Immature natural killer cell (primary cell): ENCODE data around the gene CALHM3. TPM values are rescaled to one million over a fixed set of nuclear protein-coding genes. Genes with fewer than 3 reads are reported as not detected.
"Not testable (repeated sequence)": the region's sequence is repeated elsewhere in the genome, so short reads cannot be mapped to it uniquely, and the experiment has no call there.

Source experiments
- DNase-seq, 3 donors: peaks; one replicate each; pipeline ENCODE4 v3.0.0; 2022; ENCODE audit warnings: mixed read lengths in 1 of 3
- H3K27ac Mint-ChIP-seq, 6 donors: one replicate each; pipeline ENCODE4 v1.8.0; 2020; ENCODE audit warnings: mixed read lengths in 6 of 6, mild to moderate bottlenecking in 5 of 6, inconsistent platforms in 4 of 6, moderate library complexity in 3 of 6
- H3K27me3 Mint-ChIP-seq, 3 donors: one replicate each; pipeline ENCODE4 v1.8.0; 2020 to 2021; ENCODE audit warnings: low read depth in 3 of 3, mild to moderate bottlenecking in 3 of 3, mixed read lengths in 3 of 3, moderate library complexity in 3 of 3, inconsistent platforms in 1 of 3
- H3K36me3 Mint-ChIP-seq, 3 donors: one replicate each; pipeline ENCODE4 v1.8.0; 2020; ENCODE audit warnings: mixed read lengths in 3 of 3, inconsistent platforms in 2 of 3, mild to moderate bottlenecking in 2 of 3
- H3K4me1 Mint-ChIP-seq, 2 donors: one replicate each; pipeline ENCODE4 v1.8.0; 2020; ENCODE audit warnings: inconsistent platforms in 2 of 2, mild to moderate bottlenecking in 2 of 2, mixed read lengths in 2 of 2, moderate library complexity in 1 of 2
- H3K4me3 Mint-ChIP-seq, 5 donors: one replicate each; pipeline ENCODE4 v1.8.0; 2020; ENCODE audit warnings: mild to moderate bottlenecking in 5 of 5, mixed read lengths in 5 of 5, inconsistent platforms in 3 of 5, moderate library complexity in 3 of 5
- H3K9me3 Mint-ChIP-seq, 6 donors: one replicate each; pipeline ENCODE4 v1.8.0; 2020; ENCODE audit warnings: mild to moderate bottlenecking in 6 of 6, mixed read lengths in 6 of 6, inconsistent platforms in 4 of 6, moderate library complexity in 3 of 6
- polyA plus RNA-seq, 3 donors: library from polyadenylated mRNA; unstranded; fragments of 300-500 nt; fragmentation: Illumina TruSeq; gene quantifications; one replicate each; pipeline ENCODE4 v1.2.3, GENCODE V29; 2021

Gene CALHM3
- polyA plus RNA-seq, 3 donors from 2014 or later = not detected

DNA sequence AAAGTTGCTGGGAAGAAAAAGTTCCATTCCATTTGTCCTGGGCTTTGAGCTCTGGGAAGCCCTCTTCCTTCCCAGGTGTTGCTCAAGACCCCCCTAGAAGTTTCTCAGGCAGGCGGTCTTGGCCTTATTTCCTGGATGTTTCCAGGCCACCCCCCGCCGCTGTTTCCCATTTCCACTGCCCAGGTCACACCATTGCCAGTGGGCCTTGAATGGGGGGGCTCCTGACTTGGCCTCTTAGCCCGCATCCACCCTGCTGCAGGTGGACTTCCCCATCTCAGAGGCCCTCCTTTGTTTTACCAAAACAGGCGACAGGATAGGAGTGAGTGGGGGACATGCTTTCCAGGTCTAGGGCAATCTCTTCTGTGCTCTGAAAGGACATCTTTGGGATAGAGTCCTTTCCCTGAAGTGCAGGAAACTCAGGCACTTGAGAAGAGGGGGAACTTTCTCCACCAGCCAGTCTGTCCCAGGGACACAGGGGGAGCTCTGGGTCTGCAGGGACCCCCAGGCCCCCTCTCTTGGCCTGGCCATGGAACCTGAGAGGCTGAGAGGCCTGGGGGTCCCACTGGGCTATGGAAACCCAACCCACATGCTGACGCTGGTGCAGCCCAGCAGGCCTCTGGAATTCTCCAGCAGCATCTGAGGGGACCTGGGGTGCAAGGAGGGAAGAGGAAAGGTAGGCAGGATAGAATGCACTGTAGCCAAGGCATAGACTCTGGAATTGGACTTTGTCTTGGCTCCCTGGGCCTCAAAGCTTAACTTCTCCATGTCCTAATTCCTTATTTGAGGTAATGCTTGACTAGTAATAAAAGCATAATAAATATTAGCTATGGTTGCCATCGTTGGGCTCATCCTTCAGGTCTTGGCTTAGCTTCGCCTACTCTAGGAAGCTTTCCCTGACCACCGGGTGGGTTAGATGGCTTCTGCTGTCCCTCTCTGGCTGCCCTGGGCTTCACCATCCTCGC is 32.0 kb upstream of the CALHM3 start:
- DNase-seq = no peak

DNA sequence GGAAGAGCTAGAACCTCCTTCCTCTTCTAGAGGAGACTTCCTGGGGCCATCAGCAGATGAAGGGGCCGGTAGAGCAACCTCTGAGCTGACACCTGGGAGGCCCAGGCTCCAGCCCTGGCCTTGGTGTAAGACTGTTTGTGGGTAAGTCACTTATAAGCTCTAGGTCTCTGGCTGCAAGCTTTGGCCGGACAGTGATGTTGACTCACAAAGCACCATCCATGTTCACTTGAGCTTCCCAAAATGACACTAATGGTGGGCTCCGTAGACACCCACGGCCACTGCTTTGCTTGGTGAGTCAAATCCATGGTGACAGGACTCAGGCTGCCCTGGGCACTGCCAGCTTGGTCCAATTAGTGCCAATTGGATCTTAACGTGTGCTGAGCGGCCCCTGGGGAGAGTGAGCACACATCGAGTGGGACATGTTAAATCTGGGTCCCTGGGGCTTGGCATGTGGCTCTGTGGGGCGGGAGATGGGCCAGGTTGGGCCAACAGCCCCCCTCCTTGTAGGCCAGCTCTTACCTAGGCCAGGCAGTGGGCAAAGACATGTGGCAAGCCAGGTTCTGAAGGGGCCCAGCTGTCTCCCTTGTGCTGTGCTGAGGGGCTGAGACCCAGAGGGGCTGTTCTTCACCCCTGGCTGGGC is 31.1 kb upstream of the CALHM3 start:
- Mint-ChIP-seq H3K4me1 (peaks cover 0 to 5% of the 10 kb centered on the region in 2 donors), H3K9me3 (no peaks in the 10 kb centered on the region), H3K27ac (no peak overlapping the region), H3K36me3 (no peaks in the 10 kb centered on the region), H3K27me3 (peaks cover 0 to 3% (median 2%) of the 10 kb centered on the region in 3 donors), H3K4me3 (no peak overlapping the region)
- DNase-seq = no peak

More for the DNA sequence above, 32.0 kb upstream of the CALHM3 start:
- Mint-ChIP-seq H3K36me3 (no peaks in the 10 kb centered on the region), H3K27me3 (peaks cover 0 to 4% (median 3%) of the 10 kb centered on the region in 3 donors), H3K4me1 (peaks cover 2 to 11% of the 10 kb centered on the region in 2 donors), H3K4me3 (no peak overlapping the region), H3K27ac (no peak overlapping the region), H3K9me3 (no peaks in the 10 kb centered on the region)

DNA sequence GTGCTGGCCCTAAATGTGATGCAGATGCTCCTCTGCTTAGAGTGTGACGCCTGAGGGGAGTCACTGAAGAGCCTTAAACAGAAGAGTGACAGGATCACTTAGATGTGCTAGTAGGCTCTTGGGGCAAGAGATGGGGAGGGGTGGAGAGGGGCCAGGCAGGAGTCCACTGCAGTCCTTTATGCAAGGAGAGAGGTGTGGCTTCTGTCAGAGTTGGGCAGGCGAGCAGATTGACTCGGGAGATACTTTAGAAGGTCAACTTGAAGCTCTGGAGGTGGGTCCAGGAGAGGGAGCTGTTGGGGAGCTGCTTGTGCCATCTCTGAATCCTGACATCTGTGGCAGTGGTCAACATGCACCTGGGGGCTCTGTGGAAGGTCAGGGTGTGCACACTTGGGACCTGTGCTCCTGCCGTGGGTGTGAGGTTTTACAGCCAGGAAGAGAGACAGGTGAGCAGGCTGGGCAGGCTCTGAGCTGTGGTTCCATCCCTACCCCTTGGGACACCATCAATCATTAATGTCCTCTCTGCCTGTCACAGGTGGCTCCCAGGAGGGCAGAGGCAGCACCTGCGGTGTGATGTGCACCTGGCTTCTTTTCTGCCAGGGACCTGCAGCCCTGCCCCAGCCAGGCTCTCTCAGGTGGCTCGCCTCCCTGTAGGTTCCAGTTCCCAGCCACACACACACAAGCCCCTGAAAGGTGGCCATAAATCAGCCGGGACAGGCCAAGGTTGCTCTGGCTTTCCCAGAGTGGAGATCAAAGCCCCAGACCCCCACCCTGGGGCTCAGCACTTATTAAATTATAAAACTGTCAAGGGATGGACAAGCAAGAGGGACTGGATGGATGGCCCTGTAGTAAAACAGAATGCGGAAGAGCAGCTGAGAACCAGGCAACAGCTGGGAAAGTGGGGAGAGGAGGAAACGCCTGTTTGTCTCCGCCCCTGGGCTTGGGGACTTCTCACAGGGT is 28.5 kb upstream of the CALHM3 start:
- no peak overlapping the region for H3K4me3 Mint-ChIP-seq
- H3K9me3 Mint-ChIP-seq = no peaks in the 10 kb centered on the region
- H3K27me3 Mint-ChIP-seq = peaks cover 3 to 7% (median 6%) of the 10 kb centered on the region in 3 donors
- DNase-seq = no peak
- H3K4me1 Mint-ChIP-seq = peaks cover 10 to 17% of the 10 kb centered on the region in 2 donors
- no peak overlapping the region for H3K27ac Mint-ChIP-seq
- H3K36me3 Mint-ChIP-seq = no peaks in the 10 kb centered on the region

DNA sequence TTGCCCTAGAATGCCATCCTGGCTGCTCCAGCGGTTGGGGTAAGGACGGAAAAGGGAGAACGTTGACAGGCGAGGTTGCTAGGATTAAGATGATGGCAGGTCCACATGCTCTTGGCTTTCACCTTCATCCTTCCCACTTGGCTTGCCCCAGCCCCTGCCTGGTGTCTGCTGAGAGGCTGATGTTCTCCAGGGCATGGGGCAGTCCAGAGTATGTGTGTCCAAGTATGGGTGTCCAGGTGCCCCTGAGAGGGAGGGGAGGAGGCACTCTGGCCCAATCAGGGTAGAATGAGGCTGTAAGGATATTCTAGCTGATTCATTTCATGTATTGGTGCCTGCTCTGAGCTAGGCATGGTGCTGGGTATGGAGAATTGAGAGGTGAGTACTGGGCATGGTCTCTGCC is 27.0 kb upstream of the CALHM3 start:
- Mint-ChIP-seq H3K27me3 (peaks cover 3 to 7% (median 6%) of the 10 kb centered on the region in 3 donors), H3K4me1 (peaks cover 10 to 17% of the 10 kb centered on the region in 2 donors), H3K27ac (no peak overlapping the region), H3K9me3 (no peaks in the 10 kb centered on the region), H3K36me3 (no peaks in the 10 kb centered on the region), H3K4me3 (peak overlapping the region in 1 of 5 donors; percentile 6)
- no peak for DNase-seq

DNA sequence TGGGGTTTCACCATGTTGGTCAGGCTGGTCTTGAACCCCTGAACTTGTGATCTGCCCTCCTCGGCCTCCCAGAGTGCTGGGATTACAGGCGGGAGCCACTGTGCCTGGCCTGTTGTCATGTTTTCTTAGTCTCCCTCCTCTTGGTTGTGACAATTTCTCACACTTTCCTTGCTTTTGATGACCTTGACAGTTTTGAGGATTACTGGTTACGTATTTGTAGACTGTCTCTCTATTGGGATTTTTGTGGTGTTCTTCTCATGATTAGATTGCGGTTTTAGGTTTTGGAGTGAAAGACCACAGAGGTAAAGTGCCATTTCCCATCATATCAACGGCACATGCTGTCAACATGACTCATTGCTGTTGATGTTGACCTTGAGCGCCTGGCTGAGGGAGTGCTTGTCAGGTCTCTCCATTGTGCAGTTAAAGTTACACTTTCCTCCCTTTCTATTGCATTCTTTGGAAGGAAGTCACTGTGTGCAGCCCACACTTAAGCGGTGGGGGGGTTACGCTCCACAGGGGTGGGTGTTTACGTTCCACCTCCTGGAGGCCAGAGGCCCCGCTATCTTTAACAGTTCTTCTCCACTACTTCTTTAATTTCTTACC is 25.2 kb upstream of the CALHM3 start:
- peaks cover 3 to 7% (median 7%) of the 10 kb centered on the region in 3 donors for H3K27me3 Mint-ChIP-seq

DNA sequence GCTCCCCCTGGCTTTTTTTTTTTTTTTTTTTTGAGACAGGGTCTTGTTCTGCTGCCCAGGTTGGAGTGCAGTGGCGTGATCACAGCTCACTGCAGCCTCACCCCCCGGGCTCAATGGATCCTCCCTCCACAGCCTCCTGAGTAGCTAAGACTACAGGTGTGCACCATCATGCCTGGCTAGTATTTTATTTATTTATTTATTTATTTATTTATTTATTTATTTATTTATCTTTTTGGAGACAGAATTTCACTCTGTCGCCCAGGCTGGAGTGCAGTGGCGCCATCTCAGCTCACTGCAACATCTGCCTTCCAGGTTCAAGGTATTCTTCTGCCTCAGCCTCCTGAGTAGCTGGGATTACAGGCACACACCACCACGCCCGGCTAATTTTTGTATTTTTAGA is 24.7 kb upstream of the CALHM3 start:
- H3K4me3 Mint-ChIP-seq, H3K9me3 Mint-ChIP-seq, DNase-seq, H3K36me3 Mint-ChIP-seq, H3K27me3 Mint-ChIP-seq: not testable (repeated sequence)
- peaks cover 10 to 17% of the 10 kb centered on the region in 2 donors for H3K4me1 Mint-ChIP-seq
- H3K27ac Mint-ChIP-seq = peak overlapping the region in 2 of 6 donors; percentile 3 to 7

More for the DNA sequence above, 25.2 kb upstream of the CALHM3 start:
- H3K27ac Mint-ChIP-seq = peak overlapping the region in 4 of 6 donors; percentile 3 to 33 (median 17)
- H3K9me3 Mint-ChIP-seq = no peaks in the 10 kb centered on the region
- peak overlapping the region in 4 of 5 donors; percentile 10 to 42 (median 33) for H3K4me3 Mint-ChIP-seq
- H3K4me1 Mint-ChIP-seq = peaks cover 10 to 17% of the 10 kb centered on the region in 2 donors
- no peaks in the 10 kb centered on the region for H3K36me3 Mint-ChIP-seq
- DNase-seq = peak; percentile 56 to 60 (median 57)

DNA sequence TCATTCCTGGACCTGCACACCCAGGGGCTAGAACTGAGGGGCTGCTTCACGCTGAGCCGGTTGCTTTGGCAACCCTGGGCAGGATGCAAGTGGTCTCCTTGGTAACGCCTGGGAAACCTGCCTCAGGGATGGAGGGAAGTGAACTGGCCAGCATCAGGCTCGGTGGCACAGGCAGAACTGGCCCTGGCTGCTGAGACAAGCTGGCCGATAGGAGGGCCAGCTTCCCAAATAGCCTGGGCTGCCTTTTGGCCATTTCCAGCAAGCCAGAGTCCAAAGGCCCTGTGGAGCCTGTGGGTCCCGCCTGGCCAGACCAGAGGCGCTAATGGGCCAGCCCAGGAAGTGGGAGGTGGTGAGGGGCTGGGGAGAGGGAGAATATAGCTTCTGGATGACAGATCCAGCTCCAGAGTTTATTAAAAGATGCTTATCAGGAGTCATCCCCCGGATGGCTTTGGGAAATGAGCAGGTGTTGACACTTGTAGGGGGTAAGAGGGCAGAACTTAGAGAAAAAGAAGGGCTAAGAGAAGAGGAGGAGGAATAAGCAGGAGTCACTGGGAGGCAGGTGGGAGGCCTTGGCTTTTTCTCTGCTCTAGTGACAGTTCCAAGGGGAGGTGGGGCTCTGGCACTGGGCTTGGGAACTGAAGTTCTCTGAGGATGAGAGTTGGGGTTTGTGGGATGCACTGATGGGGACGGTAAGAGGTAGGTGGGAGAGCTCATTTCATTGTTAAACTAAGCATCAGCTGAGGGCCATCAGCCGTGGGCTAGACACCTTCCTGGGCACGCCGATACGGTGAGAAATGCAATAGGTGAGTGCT is 24.0 kb upstream of the CALHM3 start:
- Mint-ChIP-seq H3K4me1 (peaks cover 10 to 17% of the 10 kb centered on the region in 2 donors), H3K4me3 (peak overlapping the region in 1 of 5 donors; percentile 37), H3K9me3 (no peaks in the 10 kb centered on the region), H3K36me3 (no peaks in the 10 kb centered on the region), H3K27me3 (peaks cover 3 to 7% (median 7%) of the 10 kb centered on the region in 3 donors), H3K27ac (peak overlapping the region in 1 of 6 donors; percentile 28)
- DNase-seq = no peak

DNA sequence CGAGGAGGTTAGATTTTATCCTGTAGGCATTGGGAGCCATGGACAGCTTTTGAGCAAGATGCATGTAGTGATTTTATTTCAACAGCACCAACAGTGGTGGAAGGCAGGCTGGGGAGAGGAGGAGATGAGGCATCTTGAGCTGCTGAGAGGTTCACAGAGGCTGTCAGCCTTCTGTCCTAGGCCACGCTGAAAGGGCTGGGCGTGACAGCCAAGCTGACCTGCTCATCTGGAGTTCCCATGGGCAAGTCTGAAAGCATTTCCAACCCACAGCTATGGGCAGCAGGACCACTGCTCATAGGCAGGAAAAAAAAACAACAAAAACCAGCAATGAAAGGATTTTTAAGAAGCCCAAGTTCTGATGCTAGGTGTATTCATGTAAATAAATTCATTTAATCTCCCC is 22.1 kb upstream of the CALHM3 start:
- Mint-ChIP-seq H3K9me3 (no peaks in the 10 kb centered on the region), H3K36me3 (no peaks in the 10 kb centered on the region), H3K27ac (no peak overlapping the region), H3K4me3 (no peak overlapping the region), H3K27me3 (peaks cover 5 to 11% (median 5%) of the 10 kb centered on the region in 3 donors), H3K4me1 (peaks cover 10 to 13% of the 10 kb centered on the region in 2 donors)
- no peak for DNase-seq

DNA sequence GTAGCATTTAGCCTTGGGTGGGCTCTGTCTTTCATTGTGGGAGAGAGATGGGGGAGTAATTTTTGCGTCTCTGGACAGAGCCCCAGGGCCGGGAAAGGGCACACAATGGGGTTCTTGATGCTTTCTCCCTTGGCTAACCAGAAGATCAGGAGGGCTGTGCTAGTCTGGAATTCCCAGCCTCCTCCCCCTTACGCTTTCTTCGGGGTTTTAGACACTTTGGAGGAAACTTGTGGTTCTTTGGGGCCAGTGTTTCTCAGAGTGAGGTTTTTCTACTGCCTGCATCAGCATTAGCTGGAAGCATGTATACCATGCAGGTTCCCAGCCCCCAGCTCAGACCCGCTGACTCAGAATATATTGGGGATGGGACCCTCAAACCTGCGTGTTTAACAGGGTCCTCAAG is 21.4 kb upstream of the CALHM3 start:
- Mint-ChIP-seq H3K36me3 (no peaks in the 10 kb centered on the region), H3K4me3 (no peak overlapping the region), H3K27me3 (peaks cover 5 to 11% (median 9%) of the 10 kb centered on the region in 3 donors), H3K4me1 (peaks cover 10 to 13% of the 10 kb centered on the region in 2 donors), H3K9me3 (no peaks in the 10 kb centered on the region), H3K27ac (peak overlapping the region in 1 of 6 donors; percentile 54)
- DNase-seq = no peak

DNA sequence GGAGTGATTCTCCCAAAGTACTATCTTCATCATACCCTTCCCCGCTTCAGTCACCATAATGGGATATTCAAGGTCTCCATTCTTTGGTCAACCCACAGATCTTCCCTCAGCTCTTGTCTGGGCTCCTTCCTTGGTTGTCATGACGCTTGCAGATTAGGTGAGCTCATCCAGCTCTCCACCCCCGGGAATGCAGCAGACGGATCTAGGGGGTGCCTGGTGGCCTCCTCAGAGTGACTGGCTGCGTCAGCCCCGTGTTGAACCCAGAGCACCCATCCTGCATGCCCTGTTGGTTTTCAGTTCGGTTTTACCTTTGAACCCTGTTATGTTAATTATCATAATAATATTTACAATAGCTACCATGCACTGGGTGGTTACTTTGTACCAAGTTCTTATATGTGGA is 20.8 kb upstream of the CALHM3 start:
- DNase-seq = no peak
- H3K4me3 Mint-ChIP-seq = no peak overlapping the region
- H3K27ac Mint-ChIP-seq = no peak overlapping the region
- no peaks in the 10 kb centered on the region for H3K36me3 Mint-ChIP-seq
- H3K27me3 Mint-ChIP-seq = peaks cover 5 to 15% (median 11%) of the 10 kb centered on the region in 3 donors
- H3K4me1 Mint-ChIP-seq = peaks cover 9 to 10% of the 10 kb centered on the region in 2 donors
- no peaks in the 10 kb centered on the region for H3K9me3 Mint-ChIP-seq

DNA sequence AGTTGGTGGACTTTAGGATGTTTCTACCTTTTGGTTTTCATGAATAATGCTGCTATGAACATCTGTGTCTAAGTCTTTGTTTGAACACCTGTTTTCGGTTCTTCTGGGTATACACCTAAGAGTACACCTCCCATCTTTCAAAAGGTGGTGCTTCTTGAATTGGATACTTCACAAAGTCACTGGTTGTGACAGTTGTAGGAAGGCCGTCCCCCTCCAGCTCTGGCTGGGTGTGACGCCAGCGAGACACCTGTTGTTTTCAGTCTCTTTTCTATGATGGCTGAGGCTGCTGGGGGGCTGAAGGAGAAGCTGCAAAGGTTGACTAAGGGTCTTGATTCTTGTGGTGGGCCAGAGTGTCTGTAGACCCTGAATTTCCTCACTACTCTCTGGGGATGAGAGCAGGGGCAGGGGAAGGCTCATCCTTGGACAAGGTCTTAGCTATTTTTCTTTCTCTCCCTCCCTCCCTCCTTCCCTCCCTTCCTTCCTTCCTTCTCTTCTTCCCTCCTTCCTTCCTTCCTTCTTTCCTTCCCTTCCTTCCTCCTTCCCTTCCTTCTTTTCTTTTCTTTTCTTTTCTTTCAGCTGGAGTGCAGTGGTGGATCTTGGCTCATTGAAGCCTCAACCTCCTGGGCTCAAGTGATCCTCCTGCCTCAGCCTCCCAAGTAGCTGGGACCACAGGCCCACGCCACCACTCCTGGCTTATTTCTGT is 20.0 kb upstream of the CALHM3 start:
- Mint-ChIP-seq H3K9me3 (no peaks in the 10 kb centered on the region), H3K27me3 (peaks cover 4 to 15% (median 8%) of the 10 kb centered on the region in 3 donors), H3K27ac (no peak overlapping the region), H3K36me3 (no peaks in the 10 kb centered on the region), H3K4me1 (peaks cover 2 to 4% of the 10 kb centered on the region in 2 donors), H3K4me3 (no peak overlapping the region)
- no peak for DNase-seq
